Measurements from ENCODE around the gene SMARCA4.
A peak's percentile ranks its signal among the peaks of the same experiment; 100 is the strongest.
"Not testable (repeated sequence)": the region's sequence is repeated elsewhere in the genome, so short reads cannot be mapped to it uniquely, and the experiment has no call there.

SMARCA4 gene

GRCh38 chr19:10921910-10922637, 38.8 kb upstream of the SMARCA4 start:
- no peak for DNase-seq (ENCODE audit: low spot score in 2 of 2)
- Mint-ChIP-seq H3K27ac (ENCODE audit: low read depth) (no peak overlapping the region), H3K36me3 (ENCODE audit: insufficient read depth) (peaks cover 17% of the 10 kb centered on the region), H3K4me1 (no peaks in the 10 kb centered on the region), H3K4me3 (no peak overlapping the region), H3K9me3 (no peaks in the 10 kb centered on the region), H3K27me3 (no peaks in the 10 kb centered on the region)
- no peak for ATAC-seq (replicated peaks; ENCODE audit: extremely low read depth, poor library complexity, severe bottlenecking)

DNA sequence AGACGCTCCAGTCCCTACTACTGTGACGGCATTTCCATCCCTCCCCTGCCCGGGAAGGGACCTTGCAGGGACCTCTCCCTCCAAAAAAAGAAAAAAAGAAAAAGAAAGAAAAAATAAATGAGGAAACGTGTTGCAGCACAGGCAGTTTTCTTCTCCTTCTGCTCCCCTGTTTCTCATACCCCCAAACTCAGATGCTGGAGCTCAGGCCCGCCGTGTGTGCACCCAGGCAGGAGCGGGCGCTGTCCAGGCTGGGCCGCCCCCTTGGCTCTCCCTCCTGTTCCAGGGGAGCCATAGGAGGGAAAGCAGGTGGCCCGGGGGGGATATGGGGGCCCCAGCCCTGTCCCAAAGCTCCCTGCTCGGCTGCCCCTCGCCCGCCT, 38.2 kb upstream of the SMARCA4 start:
- H3K9me3 Mint-ChIP-seq: no peaks in the 10 kb centered on the region
- ATAC-seq (replicated peaks; ENCODE audit: extremely low read depth, poor library complexity, severe bottlenecking): no peak
- H3K4me3 Mint-ChIP-seq: no peak overlapping the region
- peaks cover 14% of the 10 kb centered on the region for H3K36me3 Mint-ChIP-seq (ENCODE audit: insufficient read depth)
- H3K27me3 Mint-ChIP-seq: no peaks in the 10 kb centered on the region
- H3K27ac Mint-ChIP-seq (ENCODE audit: low read depth): no peak overlapping the region
- no peak for DNase-seq (ENCODE audit: low spot score in 2 of 2)
- peaks cover under 1% of the 10 kb centered on the region for H3K4me1 Mint-ChIP-seq

DNA sequence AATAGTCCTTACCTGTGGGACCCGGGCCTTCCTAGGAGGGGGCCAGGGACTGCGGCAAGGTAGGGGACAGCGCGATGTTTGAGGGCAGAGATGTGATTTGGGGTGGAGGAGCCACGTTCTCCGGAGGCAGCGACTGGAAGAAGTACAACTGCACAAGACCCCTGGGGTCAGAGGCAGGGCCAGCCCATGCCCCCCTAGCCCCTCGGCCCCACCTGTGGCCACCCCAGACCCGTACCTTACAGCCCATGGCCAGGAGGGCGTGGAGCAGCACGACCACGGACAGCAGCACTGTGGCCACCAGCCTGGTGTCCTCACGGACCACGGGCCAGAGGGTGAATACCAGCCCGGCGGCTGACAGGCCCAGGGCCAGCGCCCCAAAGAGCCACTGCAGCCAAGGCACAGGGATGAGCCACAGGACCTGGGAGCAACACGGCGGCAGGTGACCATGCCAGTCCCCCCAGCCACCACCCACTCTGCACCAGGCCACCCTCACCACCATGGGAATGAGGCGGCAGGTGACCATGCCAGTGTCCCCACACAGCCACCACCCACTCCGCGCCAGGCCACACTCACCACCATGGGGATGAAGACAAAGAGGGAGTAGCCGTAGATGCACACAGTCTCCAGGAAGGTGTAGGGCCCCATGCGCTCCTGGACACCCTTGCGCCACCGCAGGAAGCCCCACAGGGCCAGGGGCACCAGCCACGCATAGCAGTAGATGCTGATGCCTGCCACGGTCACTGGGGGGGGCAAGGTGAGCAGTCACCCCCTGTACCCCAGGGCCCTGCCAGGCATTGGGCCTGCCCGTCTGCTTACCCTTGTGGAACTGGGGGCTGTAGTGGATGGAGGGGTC, 37.3 kb upstream of the SMARCA4 start:
- Mint-ChIP-seq H3K9me3 (no peaks in the 10 kb centered on the region), H3K4me1 (peaks cover 6% of the 10 kb centered on the region), H3K27me3 (no peaks in the 10 kb centered on the region), H3K4me3 (no peak overlapping the region), H3K27ac (ENCODE audit: low read depth) (peak overlapping the region; percentile 74), H3K36me3 (ENCODE audit: insufficient read depth) (peaks cover 14% of the 10 kb centered on the region)
- ATAC-seq (replicated peaks; ENCODE audit: extremely low read depth, poor library complexity, severe bottlenecking): no peak
- no peak for DNase-seq (ENCODE audit: low spot score in 2 of 2)

- Mint-ChIP-seq H3K4me1 (peaks cover 6% of the 10 kb centered on the region), H3K9me3 (no peaks in the 10 kb centered on the region), H3K4me3 (no peak overlapping the region), H3K27ac (ENCODE audit: low read depth) (peak overlapping the region; percentile 50), H3K36me3 (ENCODE audit: insufficient read depth) (peaks cover 17% of the 10 kb centered on the region), H3K27me3 (no peaks in the 10 kb centered on the region)
- DNase-seq (ENCODE audit: low spot score in 2 of 2): no peak
- ATAC-seq (replicated peaks; ENCODE audit: extremely low read depth, poor library complexity, severe bottlenecking): no peak
These were observed 36.2 kb upstream of the SMARCA4 start for GRCh38 chr19:10924597-10924996.

- peak overlapping the region; percentile 93 for H3K4me3 Mint-ChIP-seq
- DNase-seq (ENCODE audit: low spot score in 2 of 2): no peak
- peak; percentile 4 for ATAC-seq (replicated peaks; ENCODE audit: extremely low read depth, poor library complexity, severe bottlenecking)
- H3K27me3 Mint-ChIP-seq: no peaks in the 10 kb centered on the region
- H3K4me1 Mint-ChIP-seq: peaks cover 6% of the 10 kb centered on the region
- no peaks in the 10 kb centered on the region for H3K9me3 Mint-ChIP-seq
- H3K27ac Mint-ChIP-seq (ENCODE audit: low read depth): peak overlapping the region; percentile 91
- peaks cover 25% of the 10 kb centered on the region for H3K36me3 Mint-ChIP-seq (ENCODE audit: insufficient read depth)
These were observed 32.9 kb upstream of the SMARCA4 start for GRCh38 chr19:10927730-10928562.

- H3K27me3 Mint-ChIP-seq: no peaks in the 10 kb centered on the region
- H3K4me1 Mint-ChIP-seq: peaks cover 6% of the 10 kb centered on the region
- no peaks in the 10 kb centered on the region for H3K9me3 Mint-ChIP-seq
- DNase-seq (ENCODE audit: low spot score in 2 of 2) (peak; percentile 78 to 86), ATAC-seq (replicated peaks; ENCODE audit: extremely low read depth, poor library complexity, severe bottlenecking) (peak; percentile 88)
- H3K4me3 Mint-ChIP-seq: peak within 1 kb of the TSS; percentile 93
- peaks cover 25% of the 10 kb centered on the region for H3K36me3 Mint-ChIP-seq (ENCODE audit: insufficient read depth)
- H3K27ac Mint-ChIP-seq (ENCODE audit: low read depth): peak within 1 kb of the TSS; percentile 91
These were observed 32.0 kb upstream of the SMARCA4 start, which contains the start of the genes TIMM29 and YIPF2 for GRCh38 chr19:10928563-10929401. TIMM29 (plus strand) TSS chr19:10928811; CDS start chr19:10928823, 12 bp downstream. YIPF2 (minus strand) TSS chr19:10928639; CDS start chr19:10928410, 229 bp downstream.

DNA sequence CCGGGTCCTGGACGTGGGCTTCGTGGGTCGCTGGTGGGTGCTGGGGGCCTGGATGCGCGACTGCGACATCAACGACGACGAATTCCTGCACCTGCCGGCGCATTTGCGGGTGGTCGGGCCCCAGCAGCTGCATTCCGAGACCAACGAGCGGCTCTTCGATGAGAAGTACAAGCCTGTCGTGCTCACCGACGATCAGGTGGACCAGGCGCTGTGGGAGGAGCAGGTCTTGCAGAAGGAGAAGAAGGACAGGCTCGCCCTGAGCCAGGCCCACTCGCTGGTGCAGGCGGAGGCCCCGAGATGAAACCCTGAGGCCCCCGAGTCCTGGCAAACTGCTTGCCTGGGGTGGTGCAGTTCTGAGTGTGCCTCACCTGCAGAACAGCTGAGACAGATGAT, 31.4 kb upstream of the SMARCA4 start:
- ATAC-seq (replicated peaks; ENCODE audit: extremely low read depth, poor library complexity, severe bottlenecking) (no peak), DNase-seq (ENCODE audit: low spot score in 2 of 2) (no peak)
- peak overlapping the region; percentile 61 for H3K27ac Mint-ChIP-seq (ENCODE audit: low read depth)
- peaks cover 6% of the 10 kb centered on the region for H3K4me1 Mint-ChIP-seq
- peak overlapping the region; percentile 93 for H3K4me3 Mint-ChIP-seq
- no peaks in the 10 kb centered on the region for H3K9me3 Mint-ChIP-seq
- H3K27me3 Mint-ChIP-seq: no peaks in the 10 kb centered on the region
- H3K36me3 Mint-ChIP-seq (ENCODE audit: insufficient read depth): peaks cover 23% of the 10 kb centered on the region

DNA sequence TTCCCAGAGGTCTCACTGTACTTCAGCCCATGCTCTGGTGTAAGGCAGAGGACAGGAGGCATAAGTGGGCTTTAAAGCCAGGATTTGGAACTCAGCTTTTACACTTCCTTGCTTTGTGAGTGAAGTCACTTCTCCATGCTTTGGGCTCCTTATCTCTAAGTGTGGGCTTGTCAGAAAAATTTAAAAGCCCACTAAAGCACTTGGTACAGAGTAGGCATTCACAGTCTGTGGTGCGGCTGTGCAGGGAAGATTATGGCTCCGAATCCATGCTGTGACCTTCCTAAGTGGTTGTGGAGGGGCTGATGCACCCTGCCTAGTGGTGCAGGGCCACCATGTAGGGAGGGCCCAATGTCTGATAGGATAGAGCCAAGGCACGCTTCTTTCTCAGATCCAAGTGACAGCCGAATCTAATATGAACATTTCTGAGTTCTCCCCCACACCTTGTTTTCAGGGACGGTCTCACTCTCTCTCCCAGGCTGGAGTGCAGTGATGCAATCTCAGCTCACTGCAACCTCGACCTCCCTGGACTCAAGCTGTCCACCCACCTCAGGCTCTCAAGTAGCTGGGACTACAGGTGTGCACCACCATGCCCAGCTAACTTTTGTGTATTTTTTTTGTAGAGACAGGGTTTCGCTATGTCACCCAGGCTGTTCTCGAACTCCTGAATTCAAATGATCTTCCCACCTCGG, 25.3 kb upstream of the SMARCA4 start:
- Mint-ChIP-seq H3K27me3 (no peaks in the 10 kb centered on the region), H3K9me3 (no peaks in the 10 kb centered on the region), H3K4me1 (no peaks in the 10 kb centered on the region), H3K27ac (ENCODE audit: low read depth) (no peak overlapping the region), H3K36me3 (ENCODE audit: insufficient read depth) (peaks cover 15% of the 10 kb centered on the region), H3K4me3 (no peak overlapping the region)
- DNase-seq (ENCODE audit: low spot score in 2 of 2): no peak
- no peak for ATAC-seq (replicated peaks; ENCODE audit: extremely low read depth, poor library complexity, severe bottlenecking)

GRCh38 chr19:10936661-10937084, 24.2 kb upstream of the SMARCA4 start:
- no peaks in the 10 kb centered on the region for H3K27me3 Mint-ChIP-seq
- no peak for ATAC-seq (replicated peaks; ENCODE audit: extremely low read depth, poor library complexity, severe bottlenecking)
- H3K27ac Mint-ChIP-seq (ENCODE audit: low read depth): no peak overlapping the region
- H3K9me3 Mint-ChIP-seq: no peaks in the 10 kb centered on the region
- no peak overlapping the region for H3K4me3 Mint-ChIP-seq
- peak in 1 of 2 donors; percentile 28 for DNase-seq (ENCODE audit: low spot score in 2 of 2)
- H3K4me1 Mint-ChIP-seq: no peaks in the 10 kb centered on the region
- peaks cover 9% of the 10 kb centered on the region for H3K36me3 Mint-ChIP-seq (ENCODE audit: insufficient read depth)

- DNase-seq (ENCODE audit: low spot score in 2 of 2); H3K36me3 Mint-ChIP-seq (ENCODE audit: insufficient read depth); H3K9me3 Mint-ChIP-seq; H3K4me1 Mint-ChIP-seq; H3K4me3 Mint-ChIP-seq; ATAC-seq (replicated peaks; ENCODE audit: extremely low read depth, poor library complexity, severe bottlenecking); H3K27me3 Mint-ChIP-seq; H3K27ac Mint-ChIP-seq (ENCODE audit: low read depth): not testable (repeated sequence)
These were observed 19.2 kb upstream of the SMARCA4 start for GRCh38 chr19:10941649-10942048.

GRCh38 chr19:10943412-10943811, 17.4 kb upstream of the SMARCA4 start:
- not testable (repeated sequence) for H3K27ac Mint-ChIP-seq (ENCODE audit: low read depth); H3K9me3 Mint-ChIP-seq; DNase-seq (ENCODE audit: low spot score in 2 of 2); H3K4me1 Mint-ChIP-seq; H3K36me3 Mint-ChIP-seq (ENCODE audit: insufficient read depth); H3K27me3 Mint-ChIP-seq; H3K4me3 Mint-ChIP-seq; ATAC-seq (replicated peaks; ENCODE audit: extremely low read depth, poor library complexity, severe bottlenecking)

All from central memory CD8-positive, alpha-beta T cell (primary cell).